Brain microvascular endothelial cell (primary cell): Measurements from ENCODE around the gene BPIFB6.

Source experiments
- DNase-seq: peaks from one replicate; pipeline ENCODE4 v3.0.0-alpha.2; 2020
- H3K27ac ChIP-seq: fragments of 250-450 bp; sonication (Bioruptor Pico); 2 replicates; pipeline ENCODE4 v1.5.1; 2020; ENCODE audit warnings: mild to moderate bottlenecking, moderate library complexity
- H3K27me3 ChIP-seq: fragments of 250-450 bp; sonication (Bioruptor Pico); replicated peaks from 2 replicates; pipeline ENCODE4 v1.5.1; 2020; ENCODE audit warnings: mild to moderate bottlenecking
- H3K36me3 ChIP-seq: fragments of 250-450 bp; sonication (Bioruptor Pico); replicated peaks from 2 replicates; pipeline ENCODE4 v1.5.1; 2020; ENCODE audit warnings: mild to moderate bottlenecking
- H3K4me3 ChIP-seq: 2 replicates; pipeline ENCODE4 v1.5.1; 2011; ENCODE audit warnings: low read depth, mild to moderate bottlenecking, control low read depth, low read length, moderate library complexity
- in situ Hi-C: cut with HindIII; loops from 2 replicates; pipeline ENCODE4 v1.10.0; 2017; ENCODE audit warnings: low sequenced_read_pairs, low pct_ligation_motif_present
- TF ChIP-seq, protein P1 (sequence below): IDR thresholded peaks from 2 replicates; pipeline ENCODE4 v1.5.1; 2011; ENCODE audit warnings: low read depth, mild to moderate bottlenecking, moderate library complexity, low read length, control low read depth, inconsistent platforms; ENCODE audit errors: missing control alignments

BPIFB6 gene

GRCh38 chr20:33084722-33085121 lies 53.3 kb downstream of the BPIFB6 start:
- Histone ChIP-seq H3K27me3 (no peaks in the 10 kb centered on the region), H3K36me3 (no peaks in the 10 kb centered on the region), H3K4me3 (no peak overlapping the region), H3K27ac (no peak overlapping the region)
- TF ChIP-seq, protein P1, sequence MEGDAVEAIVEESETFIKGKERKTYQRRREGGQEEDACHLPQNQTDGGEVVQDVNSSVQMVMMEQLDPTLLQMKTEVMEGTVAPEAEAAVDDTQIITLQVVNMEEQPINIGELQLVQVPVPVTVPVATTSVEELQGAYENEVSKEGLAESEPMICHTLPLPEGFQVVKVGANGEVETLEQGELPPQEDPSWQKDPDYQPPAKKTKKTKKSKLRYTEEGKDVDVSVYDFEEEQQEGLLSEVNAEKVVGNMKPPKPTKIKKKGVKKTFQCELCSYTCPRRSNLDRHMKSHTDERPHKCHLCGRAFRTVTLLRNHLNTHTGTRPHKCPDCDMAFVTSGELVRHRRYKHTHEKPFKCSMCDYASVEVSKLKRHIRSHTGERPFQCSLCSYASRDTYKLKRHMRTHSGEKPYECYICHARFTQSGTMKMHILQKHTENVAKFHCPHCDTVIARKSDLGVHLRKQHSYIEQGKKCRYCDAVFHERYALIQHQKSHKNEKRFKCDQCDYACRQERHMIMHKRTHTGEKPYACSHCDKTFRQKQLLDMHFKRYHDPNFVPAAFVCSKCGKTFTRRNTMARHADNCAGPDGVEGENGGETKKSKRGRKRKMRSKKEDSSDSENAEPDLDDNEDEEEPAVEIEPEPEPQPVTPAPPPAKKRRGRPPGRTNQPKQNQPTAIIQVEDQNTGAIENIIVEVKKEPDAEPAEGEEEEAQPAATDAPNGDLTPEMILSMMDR, result no peak
- in situ Hi-C loops, result no loop called here
- DNase-seq, result no peak

DNA sequence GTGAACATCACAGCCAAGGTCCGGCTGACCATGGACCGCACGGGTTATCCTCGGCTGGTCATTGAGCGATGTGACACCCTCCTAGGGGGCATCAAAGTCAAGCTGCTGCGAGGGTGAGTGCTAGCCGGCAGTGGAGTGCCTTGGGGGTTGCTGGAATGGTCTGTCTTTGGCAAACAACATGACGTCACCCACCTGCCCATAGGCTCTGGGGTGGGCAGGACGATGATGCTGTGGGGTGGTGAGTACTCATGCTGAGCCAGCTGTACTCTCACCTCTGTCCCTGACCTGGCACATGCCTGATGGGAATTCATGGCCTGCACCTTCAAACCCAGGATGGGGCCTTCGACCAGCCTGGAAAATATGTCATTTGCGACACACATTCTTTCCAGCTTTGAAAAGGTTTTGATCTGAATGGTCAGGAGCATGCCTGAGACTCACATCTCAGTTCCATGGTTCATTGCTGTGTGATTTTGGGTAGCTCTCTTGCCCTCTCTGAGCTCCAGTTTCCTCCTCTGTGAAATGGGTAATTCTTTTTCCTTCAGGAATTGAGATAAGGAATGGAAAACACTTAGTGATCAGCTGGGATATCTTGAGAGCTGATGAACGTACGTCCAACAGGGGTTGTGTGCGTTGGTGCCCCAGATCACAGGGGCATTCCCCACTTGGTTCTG lies 54.7 kb downstream of the BPIFB6 start:
- Histone ChIP-seq H3K4me3 (no peak overlapping the region), H3K27me3 (no peaks in the 10 kb centered on the region), H3K36me3 (no peaks in the 10 kb centered on the region), H3K27ac (no peak overlapping the region)
- DNase-seq, result no peak
- TF ChIP-seq, protein P1, result no peak
- in situ Hi-C loops, result no loop called here

DNA sequence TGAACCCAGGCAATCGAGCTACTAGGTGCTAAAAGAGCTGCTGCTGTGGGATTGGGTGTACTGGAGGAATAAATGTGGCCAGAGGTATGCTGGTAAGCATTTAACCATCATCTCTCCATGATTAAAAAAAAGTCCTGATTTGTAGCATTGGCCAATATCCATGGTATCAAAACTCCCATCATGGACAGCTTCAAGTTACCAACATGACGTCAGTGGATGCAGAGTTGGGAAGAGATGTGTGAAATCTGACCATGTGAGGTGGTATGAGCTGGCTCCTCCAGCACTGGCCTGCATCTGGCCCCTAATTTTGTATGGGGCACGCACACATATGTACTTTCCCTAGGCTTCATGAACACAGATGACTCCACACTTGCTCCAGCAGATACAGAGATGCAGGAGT lies 59.7 kb downstream of the BPIFB6 start:
- in situ Hi-C loops, result no loop called here
- DNase-seq, result no peak
- TF ChIP-seq, protein P1, result no peak

GRCh38 chr20:33091693-33092092 lies 60.2 kb downstream of the BPIFB6 start:
- TF ChIP-seq, protein P1, result no peak
- in situ Hi-C loops, result no loop called here
- Histone ChIP-seq H3K36me3 (no peaks in the 10 kb centered on the region), H3K27me3 (no peaks in the 10 kb centered on the region), H3K4me3 (no peak overlapping the region), H3K27ac (no peak overlapping the region)
- DNase-seq, result no peak

More for the DNA sequence above, 59.7 kb downstream of the BPIFB6 start:
- no peaks in the 10 kb centered on the region for H3K27me3 ChIP-seq
- H3K27ac ChIP-seq, result no peak overlapping the region
- H3K36me3 ChIP-seq, result no peaks in the 10 kb centered on the region
- no peak overlapping the region for H3K4me3 ChIP-seq

GRCh38 chr20:33092361-33092760 lies 60.9 kb downstream of the BPIFB6 start:
- no peaks in the 10 kb centered on the region for H3K36me3 ChIP-seq
- no peak overlapping the region for H3K27ac ChIP-seq
- TF ChIP-seq, protein P1, result no peak
- H3K27me3 ChIP-seq, result no peaks in the 10 kb centered on the region
- in situ Hi-C loops, result no loop called here
- H3K4me3 ChIP-seq, result no peak overlapping the region
- no peak for DNase-seq

DNA sequence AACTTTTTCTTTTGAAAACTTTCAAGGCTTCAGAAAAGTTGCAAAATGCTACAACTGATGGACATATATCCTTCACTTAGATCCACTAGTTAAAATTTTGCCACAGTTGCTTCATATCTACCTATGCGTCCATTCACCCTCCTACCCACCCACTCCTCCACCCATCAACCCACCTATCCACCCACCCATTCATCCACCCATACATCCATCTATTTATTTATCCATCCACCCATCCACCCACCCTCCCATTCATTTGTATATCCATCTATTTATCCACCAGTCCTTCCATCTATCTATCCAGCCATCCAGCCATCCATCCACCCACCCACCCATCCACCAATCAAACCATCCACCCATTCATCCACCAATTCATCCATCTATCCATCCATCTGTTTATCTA lies 61.6 kb downstream of the BPIFB6 start:
- Histone ChIP-seq H3K36me3 (no peaks in the 10 kb centered on the region), H3K4me3 (no peak overlapping the region), H3K27me3 (no peaks in the 10 kb centered on the region), H3K27ac (no peak overlapping the region)
- TF ChIP-seq, protein P1, result no peak
- in situ Hi-C loops, result no loop called here
- DNase-seq, result no peak
